CD14-positive monocyte (primary cell): Measurements from ENCODE around the gene JAKMIP2. TPM values are rescaled to one million over a fixed set of nuclear protein-coding genes. Genes with fewer than 3 reads are reported as not detected.

ENCODE experiments used
- DNase-seq, 3 donors: peaks; one replicate each; pipeline ENCODE4 v3.0.0-alpha.2; 2011 to 2022
- H2AFZ ChIP-seq: 2 replicates; pipeline ENCODE4 v1.6.0; 2012; ENCODE audit warnings: mild to moderate bottlenecking, low read depth, low read length, inconsistent platforms; ENCODE audit not compliant: insufficient read depth, poor library complexity, severe bottlenecking
- H3K27ac ChIP-seq, 2 donors: 1 replicate in 1 of 2; 2 replicates in 1 of 2; pipeline ENCODE4 v1.5.1; 2012 to 2013; ENCODE audit warnings: low read length in 2 of 2, control low read depth in 1 of 2, inconsistent platforms in 1 of 2, low read depth in 1 of 2, mild to moderate bottlenecking in 1 of 2
- H3K27me3 ChIP-seq, 2 donors: one replicate each; pipeline versions ENCODE4 v1.6.0 to v1.6.1; 2011 to 2013; ENCODE audit warnings: low read length in 2 of 2; ENCODE audit not compliant: control insufficient read depth in 2 of 2, insufficient read depth in 2 of 2
- H3K36me3 ChIP-seq, 2 donors: replicated peaks in 1 of 2; 1 replicate in 1 of 2; 2 replicates in 1 of 2; pipeline versions ENCODE4 v1.5.1 to v1.6.1; 2012 to 2013; ENCODE audit warnings: low read length in 2 of 2, control low read depth in 1 of 2, inconsistent platforms in 1 of 2, mild to moderate bottlenecking in 1 of 2; ENCODE audit not compliant: insufficient read depth in 2 of 2, control insufficient read depth in 1 of 2
- H3K4me1 ChIP-seq, 2 donors: 1 replicate in 1 of 2; 2 replicates in 1 of 2; pipeline versions ENCODE4 v1.5.1 to v1.6.1; 2012 to 2013; ENCODE audit warnings: low read length in 2 of 2, control low read depth in 1 of 2, inconsistent platforms in 1 of 2, mild to moderate bottlenecking in 1 of 2, moderate library complexity in 1 of 2; ENCODE audit not compliant: insufficient read depth in 2 of 2, control insufficient read depth in 1 of 2
- H3K4me2 ChIP-seq: replicated peaks from 2 replicates; pipeline ENCODE3; 2012; ENCODE audit warnings: low read length, moderate library complexity, mild to moderate bottlenecking; ENCODE audit not compliant: poor library complexity, severe bottlenecking; ENCODE audit errors: extremely low read depth
- H3K4me3 ChIP-seq, 3 experiments: fragments of 200-600 bp in 1 of 3; sonication (generic) in 1 of 3; replicated peaks in 1 of 3; 1 replicate in 2 of 3; 2 replicates in 1 of 3; pipeline ENCODE4 v1.5.1; 2011 to 2013; ENCODE audit warnings: low read length in 3 of 3, mild to moderate bottlenecking in 3 of 3, control low read depth in 2 of 3, low read depth in 2 of 3, inconsistent platforms in 1 of 3, moderate library complexity in 1 of 3
- H3K79me2 ChIP-seq: 2 replicates; pipeline ENCODE4 v1.6.0; 2012; ENCODE audit warnings: mild to moderate bottlenecking, control low read depth, inconsistent platforms, low read length, moderate library complexity; ENCODE audit not compliant: insufficient read depth
- H3K9ac ChIP-seq: 2 replicates; pipeline ENCODE4 v1.6.0; 2017; ENCODE audit warnings: low read length, mild to moderate bottlenecking; ENCODE audit not compliant: insufficient read depth, poor library complexity, severe bottlenecking
- H3K9me3 ChIP-seq, 2 donors: replicated peaks in 1 of 2; 1 replicate in 1 of 2; 2 replicates in 1 of 2; pipeline versions ENCODE4 v1.5.1 to v1.6.1; 2012 to 2013; ENCODE audit warnings: low read length in 2 of 2, control low read depth in 1 of 2; ENCODE audit not compliant: control insufficient read depth in 1 of 2, insufficient read depth in 1 of 2
- H4K20me1 ChIP-seq: 2 replicates; pipeline ENCODE4 v1.6.0; 2012; ENCODE audit warnings: mild to moderate bottlenecking, low read length, control low read depth, moderate library complexity; ENCODE audit not compliant: insufficient read depth
- H3K27ac Mint-ChIP-seq, 7 donors: one replicate each; pipeline ENCODE4 v1.8.0; 2020; ENCODE audit warnings: mild to moderate bottlenecking in 7 of 7, mixed read lengths in 7 of 7, moderate library complexity in 6 of 7, inconsistent platforms in 2 of 7
- H3K27me3 Mint-ChIP-seq, 3 donors: one replicate each; pipeline ENCODE4 v1.8.0; 2021 to 2022; ENCODE audit warnings: low read depth in 3 of 3, mild to moderate bottlenecking in 3 of 3, mixed read lengths in 3 of 3, moderate library complexity in 3 of 3, inconsistent platforms in 1 of 3
- H3K36me3 Mint-ChIP-seq, 2 donors: one replicate each; pipeline ENCODE4 v1.8.0; 2020; ENCODE audit warnings: mixed read lengths in 2 of 2, inconsistent platforms in 1 of 2, mild to moderate bottlenecking in 1 of 2
- H3K4me1 Mint-ChIP-seq: one replicate; pipeline ENCODE4 v1.8.0; 2020; ENCODE audit warnings: mild to moderate bottlenecking, mixed read lengths
- H3K4me3 Mint-ChIP-seq, 2 donors: one replicate each; pipeline ENCODE4 v1.8.0; 2020; ENCODE audit warnings: mild to moderate bottlenecking in 2 of 2, mixed read lengths in 2 of 2, moderate library complexity in 1 of 2
- H3K9me3 Mint-ChIP-seq, 7 donors: one replicate each; pipeline ENCODE4 v1.8.0; 2020 to 2022; ENCODE audit warnings: mixed read lengths in 7 of 7, mild to moderate bottlenecking in 6 of 7, moderate library complexity in 6 of 7, inconsistent platforms in 2 of 7
- CTCF ChIP-seq: fragments of 200-600 bp; IDR thresholded peaks from one replicate; pipeline ENCODE4 v1.8.0; 2022; ENCODE audit warnings: antibody characterized with exemption, mild to moderate bottlenecking
- WGBS: methylation state at CpG from one replicate; pipeline ENCODE4 v1.1.5; 2013; ENCODE audit warnings: missing lambda C conversion rate; ENCODE audit not compliant: insufficient coverage; 5-methylcytosine and 5-hydroxymethylcytosine counted together
- intact Hi-C, 2 donors: fragments of 100-400 bp; cut with micrococcal nuclease; formaldehyde crosslinking; loops; one replicate each; pipeline versions ENCODE4 v1.15.0 to v1.15.1; 2023
- polyA plus RNA-seq, 3 donors: library from polyadenylated mRNA; depleted of rRNA in 1 of 3; unstranded in 2 of 3; stranded (reverse) in 1 of 3; fragments of 300-500 nt in 2 of 3; fragments of >200 nt in 1 of 3; fragmentation: Illumina TruSeq in 2 of 3; gene quantifications; 1 replicate in 2 of 3; 2 replicates in 1 of 3; pipeline ENCODE4 v1.2.3, GENCODE V29; 2012 to 2021

The JAKMIP2 gene
- polyA plus RNA-seq, 3 donors = 0.02 TPM; not detected in 2

- no peaks in the 10 kb centered on the region for H3K9me3 ChIP-seq
- peaks cover 23% of the 10 kb centered on the region for H3K4me1 Mint-ChIP-seq
- H3K4me2 ChIP-seq = no peak overlapping the region
- no peak overlapping the region for H3K4me3 ChIP-seq
- DNase-seq = no peak
- H3K4me1 ChIP-seq = peaks cover 7 to 8% of the 10 kb centered on the region in 2 donors
- no CpG with 5 or more reads among the region's 2 CpGs for WGBS
- no peak overlapping the region for H3K4me3 Mint-ChIP-seq
- TF ChIP-seq CTCF = no peak
- no peak overlapping the region for H3K27ac ChIP-seq
- H3K9ac ChIP-seq = no peak overlapping the region
- no peaks in the 10 kb centered on the region for H3K36me3 ChIP-seq
- H3K27me3 Mint-ChIP-seq = peaks cover 0 to 6% (median 0%) of the 10 kb centered on the region in 3 donors
- H3K79me2 ChIP-seq = no peaks in the 10 kb centered on the region
- peaks cover 0 to 4% (median 0%) of the 10 kb centered on the region in 7 donors for H3K9me3 Mint-ChIP-seq
- no peaks in the 10 kb centered on the region for H4K20me1 ChIP-seq
- no peak overlapping the region for H3K27ac Mint-ChIP-seq
- H2AFZ ChIP-seq = no peak overlapping the region
- intact Hi-C loops = no loop called here
- H3K36me3 Mint-ChIP-seq = no peaks in the 10 kb centered on the region
- no peaks in the 10 kb centered on the region for H3K27me3 ChIP-seq
Measured at GRCh38 chr5:147786142-147786541, 3.6 kb upstream of the JAKMIP2 start.

- Histone ChIP-seq H3K4me1 (peaks cover 7 to 8% of the 10 kb centered on the region in 2 donors), H3K4me2 (no peak overlapping the region), H3K36me3 (no peaks in the 10 kb centered on the region), H3K27me3 (no peaks in the 10 kb centered on the region), H3K4me3 (no peak overlapping the region), H3K79me2 (no peaks in the 10 kb centered on the region), H3K27ac (no peak overlapping the region), H4K20me1 (no peaks in the 10 kb centered on the region), H2AFZ (no peak overlapping the region), H3K9me3 (no peaks in the 10 kb centered on the region), H3K9ac (no peak overlapping the region)
- Mint-ChIP-seq H3K9me3 (peaks cover 0 to 4% (median 0%) of the 10 kb centered on the region in 7 donors), H3K36me3 (no peaks in the 10 kb centered on the region), H3K4me1 (peaks cover 23% of the 10 kb centered on the region), H3K27me3 (peaks cover 0 to 5% (median 0%) of the 10 kb centered on the region in 3 donors), H3K27ac (peak overlapping the region in 6 of 7 donors; percentile 20 to 81 (median 60)), H3K4me3 (peak overlapping the region in 1 of 2 donors; percentile 4)
- DNase-seq = peak; percentile 16 to 43 (median 19)
- WGBS = no CpG with 5 or more reads among the region's 8 CpGs
- intact Hi-C loops = no loop called here
- TF ChIP-seq CTCF = no peak
Measured at GRCh38 chr5:147784146-147784987, 1.8 kb upstream of the JAKMIP2 start.
